GM12873 (cell line): ENCODE results near the gene TPSG1.

ENCODE experiments used
- TF ChIP-seq, protein P1 (sequence below): IDR thresholded peaks from 2 replicates; pipeline ENCODE4 v1.5.1; 2012; ENCODE audit warnings: low read depth, mild to moderate bottlenecking, moderate library complexity, low read length, control low read depth; ENCODE audit not compliant: insufficient read depth; ENCODE audit errors: missing control alignments

Gene TPSG1

DNA sequence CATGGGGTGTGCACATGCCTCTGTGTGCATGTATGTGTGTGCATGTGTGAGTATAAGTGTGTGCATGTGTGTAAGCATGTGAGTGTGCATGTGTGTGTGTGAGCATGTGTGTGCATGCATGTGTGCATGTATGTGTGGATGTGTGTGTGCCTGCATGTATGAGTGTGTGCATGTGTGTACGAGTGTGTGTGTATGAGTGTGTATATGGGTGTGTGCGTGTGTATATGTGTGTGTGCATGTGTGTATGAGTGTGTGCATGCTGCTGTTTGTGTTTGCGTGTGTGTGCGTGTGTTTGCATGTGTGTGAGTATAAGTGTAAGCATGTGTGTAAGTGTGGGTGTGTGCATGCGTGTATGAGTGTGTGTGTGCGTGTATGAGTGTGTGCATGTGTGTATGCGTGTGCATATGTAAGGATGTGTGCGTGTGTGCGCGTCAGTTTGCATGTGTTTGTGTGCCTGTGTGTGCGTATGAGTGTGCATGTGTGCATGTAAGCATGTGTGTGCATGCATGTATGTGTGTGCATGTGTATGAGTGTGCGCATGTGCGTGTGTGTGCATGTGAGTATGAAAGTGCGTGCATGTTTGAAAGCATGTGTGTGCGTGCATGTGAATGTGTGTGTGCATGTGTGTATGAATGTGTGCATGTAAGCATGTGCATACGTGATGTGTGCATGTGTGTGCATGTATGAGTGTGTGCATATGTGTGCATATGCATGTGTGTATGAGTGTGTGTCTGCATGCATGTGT, 39.4 kb upstream of the TPSG1 start:
- TF ChIP-seq, protein P1, sequence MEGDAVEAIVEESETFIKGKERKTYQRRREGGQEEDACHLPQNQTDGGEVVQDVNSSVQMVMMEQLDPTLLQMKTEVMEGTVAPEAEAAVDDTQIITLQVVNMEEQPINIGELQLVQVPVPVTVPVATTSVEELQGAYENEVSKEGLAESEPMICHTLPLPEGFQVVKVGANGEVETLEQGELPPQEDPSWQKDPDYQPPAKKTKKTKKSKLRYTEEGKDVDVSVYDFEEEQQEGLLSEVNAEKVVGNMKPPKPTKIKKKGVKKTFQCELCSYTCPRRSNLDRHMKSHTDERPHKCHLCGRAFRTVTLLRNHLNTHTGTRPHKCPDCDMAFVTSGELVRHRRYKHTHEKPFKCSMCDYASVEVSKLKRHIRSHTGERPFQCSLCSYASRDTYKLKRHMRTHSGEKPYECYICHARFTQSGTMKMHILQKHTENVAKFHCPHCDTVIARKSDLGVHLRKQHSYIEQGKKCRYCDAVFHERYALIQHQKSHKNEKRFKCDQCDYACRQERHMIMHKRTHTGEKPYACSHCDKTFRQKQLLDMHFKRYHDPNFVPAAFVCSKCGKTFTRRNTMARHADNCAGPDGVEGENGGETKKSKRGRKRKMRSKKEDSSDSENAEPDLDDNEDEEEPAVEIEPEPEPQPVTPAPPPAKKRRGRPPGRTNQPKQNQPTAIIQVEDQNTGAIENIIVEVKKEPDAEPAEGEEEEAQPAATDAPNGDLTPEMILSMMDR, result no peak

DNA sequence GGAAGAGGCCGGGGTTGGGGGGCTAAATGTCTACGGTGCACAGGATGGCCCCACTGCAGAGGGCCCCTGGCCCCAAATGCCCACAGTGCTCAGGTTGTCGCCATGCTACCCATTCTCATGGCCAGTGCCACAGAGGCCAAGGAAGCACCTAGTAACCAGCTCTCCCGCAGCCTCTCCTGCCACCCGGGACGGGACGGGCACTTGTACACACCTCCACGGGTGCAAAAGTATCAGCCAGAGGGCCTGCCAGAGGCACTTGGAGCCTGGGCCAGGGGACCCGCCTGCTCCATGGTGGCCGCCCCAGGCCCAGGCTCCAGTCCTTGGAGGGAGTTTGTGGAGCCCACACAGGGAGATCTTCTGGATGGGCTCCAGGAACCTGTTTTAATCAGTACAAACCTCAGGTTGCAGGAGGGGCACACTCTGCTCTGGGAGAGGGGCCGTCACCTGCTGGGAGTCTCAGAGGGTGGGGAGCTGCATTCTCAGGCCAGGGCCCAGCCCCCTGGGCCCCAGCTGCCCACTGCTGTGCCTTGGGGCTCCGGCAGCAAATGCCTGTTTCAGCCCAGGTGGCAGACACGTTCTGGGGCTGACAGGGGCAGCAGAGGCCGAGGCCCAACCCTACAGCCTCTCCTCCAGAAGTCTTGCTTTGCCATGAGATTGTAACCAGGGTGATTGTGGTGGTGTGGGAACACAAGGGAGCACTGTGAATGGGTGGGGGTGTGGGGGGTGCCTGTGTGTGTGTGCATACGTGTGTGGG, 38.7 kb upstream of the TPSG1 start:
- TF ChIP-seq, protein P1, result no peak

DNA sequence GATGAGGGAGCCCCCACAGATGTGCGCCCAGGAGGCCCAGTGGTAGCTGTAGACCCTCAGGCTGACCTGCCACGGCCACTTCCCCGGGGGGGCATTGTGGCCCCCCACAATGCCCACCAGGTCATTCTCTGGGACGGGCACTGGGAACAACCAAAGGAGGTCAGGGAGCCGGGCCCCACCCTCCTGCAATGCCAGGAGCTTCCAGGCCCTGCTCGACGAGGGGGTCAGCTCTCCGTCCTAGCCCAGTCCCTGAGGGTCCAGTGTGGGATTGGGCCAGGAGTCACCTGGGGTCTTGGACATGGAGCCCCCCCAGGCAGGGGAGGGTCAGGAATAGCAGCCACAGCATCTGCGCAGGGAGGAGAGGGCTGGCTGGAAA, 37.8 kb upstream of the TPSG1 start:
- TF ChIP-seq, protein P1, result no peak

DNA sequence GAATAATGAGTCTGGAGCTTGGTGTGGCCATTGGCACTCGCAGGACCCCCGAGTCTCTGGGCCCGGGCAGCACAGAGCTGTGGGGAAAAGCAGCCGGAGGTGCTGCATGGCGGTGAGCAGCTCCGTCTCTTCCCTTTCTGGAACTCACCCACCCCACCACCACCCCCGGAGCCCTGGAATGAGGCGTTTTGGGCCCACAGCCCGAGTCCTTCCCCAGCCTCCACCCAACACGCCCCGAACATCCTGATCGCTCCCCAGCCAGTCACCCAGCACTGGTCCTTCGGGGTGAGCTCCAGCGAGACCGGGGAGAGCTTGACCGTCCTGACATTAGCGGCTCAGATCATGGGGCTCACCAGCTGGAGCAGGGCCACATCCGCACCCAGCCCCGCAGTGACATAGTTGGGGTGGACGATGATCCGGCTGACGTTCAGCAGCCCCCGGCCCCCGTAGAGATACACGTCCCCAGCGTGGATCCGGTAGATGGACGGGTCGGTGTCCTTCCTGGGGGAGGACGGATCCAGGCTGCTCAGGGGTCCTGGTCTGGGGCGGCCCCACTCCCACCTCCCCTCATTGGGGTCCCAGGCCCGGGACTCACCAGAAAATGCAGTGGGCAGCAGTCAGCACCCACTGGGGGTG, 37.3 kb upstream of the TPSG1 start:
- TF ChIP-seq, protein P1, result no peak

DNA sequence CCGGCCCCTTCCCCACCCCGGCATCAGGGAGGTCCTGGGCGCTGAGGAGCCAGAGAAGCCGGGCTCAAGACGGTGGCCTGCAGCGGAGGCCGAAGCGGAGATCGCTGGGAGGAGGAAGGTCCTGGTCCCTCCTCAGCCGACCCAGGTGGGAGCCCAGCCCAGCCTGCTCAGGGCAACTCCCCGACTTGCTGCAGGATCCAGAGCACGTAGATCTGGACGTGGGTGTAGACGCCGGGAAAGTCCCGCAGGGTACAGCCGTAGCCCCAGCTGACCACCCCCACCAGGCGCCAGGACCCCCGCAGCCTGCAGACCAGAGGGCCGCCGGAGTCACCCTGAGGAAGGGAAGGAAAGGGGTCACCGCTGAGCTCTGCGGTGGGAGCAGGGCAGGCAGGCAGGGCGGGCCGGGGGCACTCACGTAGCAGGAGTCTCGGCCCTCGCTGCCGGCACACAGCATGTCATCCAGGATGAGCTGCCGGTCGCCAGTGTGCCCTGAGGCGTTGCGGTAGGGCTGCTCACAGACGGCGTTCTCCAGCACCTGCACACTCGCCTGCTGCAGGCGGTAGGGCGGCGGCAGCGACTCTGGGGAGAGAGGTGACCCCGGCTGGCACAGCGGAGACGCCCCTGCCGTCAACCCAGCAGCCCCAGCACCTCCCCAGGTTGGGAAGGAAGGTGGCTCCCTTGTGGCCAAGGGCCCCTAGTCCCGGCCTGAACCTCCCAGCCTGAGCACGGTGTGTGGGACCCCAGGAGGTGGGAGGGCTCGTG, 36.2 kb upstream of the TPSG1 start:
- TF ChIP-seq, protein P1, result no peak

DNA sequence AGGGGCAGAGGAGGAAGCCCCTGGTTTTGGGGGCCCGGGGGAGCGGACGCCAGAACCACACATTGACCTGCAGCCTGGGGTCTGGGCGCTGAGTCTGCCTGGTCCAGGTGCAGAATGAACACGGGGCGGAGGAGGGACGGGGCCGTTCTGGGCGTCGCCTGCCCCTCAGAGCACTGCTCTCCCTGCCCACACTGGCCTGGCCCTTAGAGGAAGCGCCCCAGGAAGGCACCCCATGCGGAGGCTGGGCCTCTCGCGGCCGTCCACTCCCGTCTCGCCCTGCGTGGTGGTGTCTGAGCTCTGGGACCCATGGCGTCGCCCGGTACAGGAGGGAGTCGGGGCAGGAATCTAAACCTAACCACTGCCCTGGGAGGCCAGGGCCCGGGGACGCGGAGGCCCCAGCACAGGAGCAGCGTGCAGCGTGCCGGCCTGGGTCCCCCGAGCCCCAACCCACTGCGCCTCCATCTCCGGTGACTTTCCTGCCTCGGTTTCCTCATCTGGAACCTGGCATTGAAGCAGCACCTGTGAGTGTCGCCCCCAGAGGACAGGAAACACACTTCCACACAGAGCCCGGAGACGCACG, 35.1 kb upstream of the TPSG1 start:
- TF ChIP-seq, protein P1, result no peak
